RWPE2 (cell line): ENCODE data around the gene CLCN5.

Source experiments
- ATAC-seq: fragments of 200-7000 bp; cut with Tn5 transposase; 3 replicates; pipeline ENCODE4 v1.9.1; 2021; ENCODE audit warnings: low read depth
- DNase-seq: peaks from one replicate; pipeline ENCODE4 v3.0.0-alpha.2; 2020; ENCODE audit warnings: low spot score
- H3K27ac ChIP-seq: fragments of 450-650 bp; 2 replicates; pipeline ENCODE4 v1.5.1; 2017; ENCODE audit warnings: mild to moderate bottlenecking; ENCODE audit not compliant: poor library complexity, severe bottlenecking
- H3K27me3 ChIP-seq: fragments of 250-450 bp; sonication (Bioruptor Pico); 2 replicates; pipeline ENCODE4 v1.5.1; 2021; ENCODE audit warnings: mild to moderate bottlenecking, moderate library complexity; ENCODE audit not compliant: insufficient read depth, poor library complexity, severe bottlenecking
- H3K36me3 ChIP-seq: fragments of 250-450 bp; sonication (Bioruptor Pico); 2 replicates; pipeline ENCODE4 v1.5.1; 2020; ENCODE audit warnings: low read depth, mild to moderate bottlenecking, moderate library complexity
- H3K4me1 ChIP-seq: fragments of 250-450 bp; sonication (Bioruptor Pico); 2 replicates; pipeline ENCODE4 v1.5.1; 2021; ENCODE audit warnings: mild to moderate bottlenecking, moderate library complexity; ENCODE audit not compliant: insufficient read depth, poor library complexity, severe bottlenecking
- H3K4me3 ChIP-seq: fragments of 250-450 bp; sonication (Bioruptor Pico); 2 replicates; pipeline ENCODE4 v1.5.1; 2021; ENCODE audit warnings: mild to moderate bottlenecking, moderate library complexity; ENCODE audit not compliant: severe bottlenecking
- H3K9me3 ChIP-seq: fragments of 250-450 bp; sonication (Bioruptor Pico); 2 replicates; pipeline ENCODE4 v1.5.1; 2021; ENCODE audit warnings: mild to moderate bottlenecking, moderate library complexity; ENCODE audit not compliant: severe bottlenecking
- CTCF ChIP-seq: fragments of 450-650 bp; IDR thresholded peaks from one replicate; pipeline ENCODE4 v1.5.1; 2017; ENCODE audit warnings: mild to moderate bottlenecking, moderate library complexity; ENCODE audit not compliant: poor library complexity, severe bottlenecking

Gene CLCN5

DNA sequence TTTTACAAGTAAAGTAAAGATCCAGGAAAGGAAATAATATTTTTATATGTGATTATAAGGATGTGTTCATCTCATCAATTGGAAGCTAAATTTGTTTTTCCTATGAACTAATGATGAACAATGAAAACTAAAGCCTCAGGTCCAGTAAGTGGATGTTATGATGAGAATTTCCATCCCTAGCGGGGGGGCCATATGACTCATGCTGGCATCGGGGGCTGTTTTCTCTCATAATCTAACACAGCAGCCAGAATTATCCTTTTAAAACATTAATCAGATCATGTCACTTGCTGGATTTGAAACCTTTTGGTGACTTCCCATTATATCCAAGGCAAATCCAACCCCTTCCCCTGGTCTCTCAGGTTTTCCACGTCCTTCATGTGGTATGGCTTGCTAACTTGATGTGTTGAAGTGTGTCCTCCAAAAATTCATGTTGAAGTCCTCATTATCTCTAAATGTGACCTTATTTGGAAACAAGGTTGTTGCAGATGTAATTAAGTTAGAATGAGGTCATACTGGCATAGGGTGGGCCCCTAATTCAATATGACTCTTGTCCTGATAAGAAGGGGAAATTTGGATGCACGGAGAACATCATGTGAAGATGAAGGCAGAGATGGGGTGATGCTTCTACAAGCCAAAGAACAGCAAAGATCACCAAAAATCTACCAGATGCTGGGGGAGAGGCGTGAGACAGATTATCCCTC is 181.6 kb downstream of the CLCN5 start:
- no peak overlapping the region for H3K27ac ChIP-seq
- TF ChIP-seq CTCF: no peak
- no peak for ATAC-seq
- DNase-seq: no peak
- H3K9me3 ChIP-seq: no peaks in the 10 kb centered on the region
- no peak overlapping the region for H3K4me3 ChIP-seq
- H3K27me3 ChIP-seq: no peaks in the 10 kb centered on the region
- H3K4me1 ChIP-seq: no peaks in the 10 kb centered on the region
- no peaks in the 10 kb centered on the region for H3K36me3 ChIP-seq

DNA sequence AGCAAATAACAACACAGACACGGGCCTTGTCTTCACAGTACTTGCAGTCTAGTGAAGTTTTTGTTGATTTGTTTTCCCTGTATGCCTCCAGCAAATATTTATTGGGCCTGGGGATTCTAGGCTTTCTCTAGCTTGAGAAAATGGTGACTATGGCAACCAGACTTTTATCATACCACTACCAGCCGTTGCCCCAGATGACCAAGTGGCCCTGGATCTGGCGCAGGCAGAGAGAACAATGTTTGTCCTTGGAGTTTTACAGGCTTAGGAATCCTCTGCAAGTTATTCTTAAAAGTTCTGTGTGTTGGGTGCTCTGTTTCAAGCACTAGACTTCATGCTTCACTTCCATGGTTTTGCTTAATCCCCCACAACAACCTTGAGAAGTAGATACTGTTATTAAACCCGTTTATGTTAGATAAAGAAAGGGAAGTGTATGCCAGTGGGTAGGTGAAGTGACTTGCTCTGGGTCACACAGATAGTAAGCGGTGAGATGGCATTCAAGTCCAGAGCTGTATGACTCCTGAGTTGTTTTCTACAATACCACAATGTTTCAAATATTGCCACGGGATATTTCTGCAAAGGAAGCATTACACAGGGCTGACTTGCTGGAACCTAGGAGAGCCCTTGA is 183.8 kb downstream of the CLCN5 start:
- H3K4me1 ChIP-seq: no peaks in the 10 kb centered on the region
- DNase-seq (no peak), ATAC-seq (no peak)
- no peaks in the 10 kb centered on the region for H3K36me3 ChIP-seq
- no peaks in the 10 kb centered on the region for H3K9me3 ChIP-seq
- H3K27ac ChIP-seq: no peak overlapping the region
- no peak for TF ChIP-seq CTCF
- no peak overlapping the region for H3K4me3 ChIP-seq
- no peaks in the 10 kb centered on the region for H3K27me3 ChIP-seq

GRCh38 chrX:50107470-50107869 is 185.1 kb downstream of the CLCN5 start:
- Histone ChIP-seq H3K9me3 (no peaks in the 10 kb centered on the region), H3K27me3 (no peaks in the 10 kb centered on the region), H3K27ac (no peak overlapping the region), H3K4me1 (no peaks in the 10 kb centered on the region), H3K4me3 (no peak overlapping the region), H3K36me3 (no peaks in the 10 kb centered on the region)
- ATAC-seq: no peak
- TF ChIP-seq CTCF: no peak
- no peak for DNase-seq

DNA sequence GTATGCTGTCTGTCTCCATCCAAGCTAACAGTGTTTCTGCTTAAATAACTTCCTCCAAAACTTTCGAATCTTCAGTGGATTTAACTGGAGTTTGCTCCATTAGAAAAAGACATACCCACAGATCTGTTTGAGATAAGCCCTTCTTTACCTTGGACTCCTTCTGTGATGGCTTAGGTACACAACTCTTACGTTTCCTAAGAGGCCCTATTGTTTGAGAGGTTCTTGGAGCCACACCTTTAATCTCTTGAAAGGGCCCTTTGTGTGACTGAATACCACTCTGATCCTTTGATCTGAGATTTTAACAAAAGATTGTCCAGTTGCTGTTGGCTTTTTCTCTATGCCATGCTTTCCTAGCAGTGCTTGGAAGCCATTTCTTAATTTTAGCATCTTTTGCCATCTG is 185.9 kb downstream of the CLCN5 start:
- H3K4me3 ChIP-seq: no peak overlapping the region

More for the DNA sequence above, 185.9 kb downstream of the CLCN5 start:
- Histone ChIP-seq H3K27ac (no peak overlapping the region), H3K27me3 (no peaks in the 10 kb centered on the region), H3K4me1 (no peaks in the 10 kb centered on the region), H3K36me3 (no peaks in the 10 kb centered on the region), H3K9me3 (no peaks in the 10 kb centered on the region)
- TF ChIP-seq CTCF: no peak
- ATAC-seq: no peak
- DNase-seq: no peak
